Trophoblast cell (in vitro differentiated cells and primary cell): Measurements from ENCODE around the gene HAUS2.
A peak's percentile ranks its signal among the peaks of the same experiment; 100 is the strongest.

Experiments
- DNase-seq, 2 donors: peaks; one replicate each; pipeline ENCODE4 v3.0.0-alpha.2; 2016
- H2AFZ ChIP-seq: 2 replicates; pipeline ENCODE4 v1.6.1; 2013; ENCODE audit warnings: low read length, moderate library complexity, mild to moderate bottlenecking; ENCODE audit not compliant: insufficient read depth, poor library complexity
- H2AK5ac ChIP-seq: 2 replicates; pipeline ENCODE4 v1.6.1; 2013; ENCODE audit warnings: mild to moderate bottlenecking, low read length
- H2BK120ac ChIP-seq: 2 replicates; pipeline ENCODE4 v1.6.1; 2013; ENCODE audit warnings: low read length, mild to moderate bottlenecking, moderate library complexity; ENCODE audit not compliant: insufficient read depth, poor library complexity
- H2BK12ac ChIP-seq: 2 replicates; pipeline ENCODE4 v1.6.1; 2013; ENCODE audit warnings: mild to moderate bottlenecking, low read length, moderate library complexity
- H2BK5ac ChIP-seq: 2 replicates; pipeline ENCODE4 v1.6.1; 2013; ENCODE audit warnings: low read length, low read depth, moderate library complexity, mild to moderate bottlenecking; ENCODE audit not compliant: poor library complexity
- H3K14ac ChIP-seq: 2 replicates; pipeline ENCODE4 v1.6.1; 2013; ENCODE audit warnings: mild to moderate bottlenecking, low read length
- H3K18ac ChIP-seq: 2 replicates; pipeline ENCODE4 v1.6.1; 2013; ENCODE audit warnings: mild to moderate bottlenecking, low read length
- H3K23ac ChIP-seq: 2 replicates; pipeline ENCODE4 v1.6.1; 2013; ENCODE audit warnings: low read length
- H3K27ac ChIP-seq: 2 replicates; pipeline ENCODE4 v1.5.1; 2013; ENCODE audit warnings: low read depth, mild to moderate bottlenecking, inconsistent platforms, low read length, moderate library complexity
- H3K27me3 ChIP-seq: 2 replicates; pipeline ENCODE4 v1.6.1; 2013; ENCODE audit warnings: inconsistent platforms, mild to moderate bottlenecking, low read length, moderate library complexity; ENCODE audit not compliant: insufficient read depth
- H3K36me3 ChIP-seq, 2 experiments: 1 replicate in 1 of 2; 2 replicates in 1 of 2; pipeline ENCODE4 v1.6.1; 2013; ENCODE audit warnings: low read length in 2 of 2, mild to moderate bottlenecking in 2 of 2, moderate library complexity in 1 of 2; ENCODE audit not compliant: insufficient read depth in 2 of 2, control insufficient read depth in 1 of 2
- H3K4ac ChIP-seq: 2 replicates; pipeline ENCODE4 v1.6.1; 2013; ENCODE audit warnings: low read depth, mild to moderate bottlenecking, low read length, moderate library complexity
- H3K4me1 ChIP-seq, 2 experiments: 1 replicate in 1 of 2; 2 replicates in 1 of 2; pipeline ENCODE4 v1.6.1; 2013; ENCODE audit warnings: low read length in 2 of 2, mild to moderate bottlenecking in 2 of 2, moderate library complexity in 1 of 2; ENCODE audit not compliant: insufficient read depth in 2 of 2, control insufficient read depth in 1 of 2
- H3K4me2 ChIP-seq: 2 replicates; pipeline ENCODE4 v1.6.1; 2013; ENCODE audit warnings: inconsistent platforms, mild to moderate bottlenecking, low read length, moderate library complexity
- H3K4me3 ChIP-seq: 2 replicates; pipeline ENCODE4 v1.5.1; 2013; ENCODE audit warnings: mild to moderate bottlenecking, low read depth, low read length, inconsistent platforms
- H3K79me1 ChIP-seq: one replicate; pipeline ENCODE4 v1.6.1; 2013; ENCODE audit warnings: low read length
- H3K79me2 ChIP-seq: 2 replicates; pipeline ENCODE4 v1.6.1; 2013; ENCODE audit warnings: low read length, mild to moderate bottlenecking; ENCODE audit not compliant: control insufficient read depth, insufficient read depth, poor library complexity
- H3K9ac ChIP-seq: 2 replicates; pipeline ENCODE4 v1.6.1; 2013; ENCODE audit warnings: mild to moderate bottlenecking, low read length
- H3K9me3 ChIP-seq: 2 replicates; pipeline ENCODE4 v1.6.1; 2013; ENCODE audit warnings: low read depth, mild to moderate bottlenecking, control low read depth, inconsistent platforms, low read length; ENCODE audit not compliant: insufficient read depth
- H4K12ac ChIP-seq: 2 replicates; pipeline ENCODE4 v1.6.1; 2013; ENCODE audit warnings: low read depth, mild to moderate bottlenecking, low read length, moderate library complexity
- H4K8ac ChIP-seq: 2 replicates; pipeline ENCODE4 v1.6.1; 2013; ENCODE audit warnings: low read depth, mild to moderate bottlenecking, low read length, moderate library complexity
- H4K91ac ChIP-seq: one replicate; pipeline ENCODE4 v1.6.1; 2013; ENCODE audit warnings: low read depth, mild to moderate bottlenecking, low read length, moderate library complexity
- WGBS: extraction: QIAGEN DNeasy Blood & Tissue Kit; methylation state at CpG from one replicate; pipeline ENCODE4 v1.1.7; 2013; ENCODE audit warnings: missing lambda C conversion rate; ENCODE audit not compliant: insufficient read length, insufficient coverage; ENCODE audit errors: extremely low coverage; 5-methylcytosine and 5-hydroxymethylcytosine counted together

The HAUS2 gene

GRCh38 chr15:42544853-42545629 is 3.6 kb upstream of the HAUS2 start:
- Histone ChIP-seq H2BK120ac (no peak overlapping the region), H2BK5ac (no peak overlapping the region), H3K23ac (no peak overlapping the region), H4K12ac (no peak overlapping the region), H3K4me3 (no peak overlapping the region), H3K9ac (no peak overlapping the region), H3K27me3 (no peaks in the 10 kb centered on the region), H3K4me1 (peaks cover 0 to 3% of the 10 kb centered on the region in 2 experiments), H3K18ac (no peak overlapping the region), H4K8ac (no peak overlapping the region), H3K79me1 (peaks cover 9% of the 10 kb centered on the region), H2BK12ac (no peak overlapping the region), H3K4me2 (no peak overlapping the region), H3K79me2 (peaks cover 8% of the 10 kb centered on the region), H4K91ac (no peak overlapping the region), H3K36me3 (peaks cover 5% of the 10 kb centered on the region in 2 experiments), H2AFZ (no peak overlapping the region), H3K9me3 (no peaks in the 10 kb centered on the region), H3K27ac (no peak overlapping the region), H3K14ac (no peak overlapping the region), H3K4ac (no peak overlapping the region), H2AK5ac (no peak overlapping the region)
- WGBS = no CpG with 5 or more reads among the region's 4 CpGs
- DNase-seq = no peak

- H3K36me3 ChIP-seq = peaks cover 5% of the 10 kb centered on the region in 2 experiments
- peak overlapping the region; percentile 82 for H3K4me2 ChIP-seq
- H3K27ac ChIP-seq = peak overlapping the region; percentile 29
- peak overlapping the region; percentile 83 for H2BK120ac ChIP-seq
- H3K79me2 ChIP-seq = peaks cover 8% of the 10 kb centered on the region
- H2AFZ ChIP-seq = peak overlapping the region; percentile 72
- peak overlapping the region; percentile 65 for H4K91ac ChIP-seq
- H3K27me3 ChIP-seq = no peaks in the 10 kb centered on the region
- H3K79me1 ChIP-seq = peaks cover 9% of the 10 kb centered on the region
- H3K4ac ChIP-seq = peak overlapping the region; percentile 29
- H2BK5ac ChIP-seq = peak overlapping the region; percentile 47
- no peaks in the 10 kb centered on the region for H3K9me3 ChIP-seq
- H2AK5ac ChIP-seq = no peak overlapping the region
- H4K12ac ChIP-seq = peak overlapping the region; percentile 78
- peak overlapping the region; percentile 41 for H3K18ac ChIP-seq
- H4K8ac ChIP-seq = peak overlapping the region; percentile 88
- WGBS = no CpG with 5 or more reads among the region's 9 CpGs
- H2BK12ac ChIP-seq = no peak overlapping the region
- DNase-seq = no peak
- peaks cover 0 to 3% of the 10 kb centered on the region in 2 experiments for H3K4me1 ChIP-seq
- H3K23ac ChIP-seq = no peak overlapping the region
- H3K9ac ChIP-seq = peak overlapping the region; percentile 29
- H3K14ac ChIP-seq = peak overlapping the region; percentile 78
- H3K4me3 ChIP-seq = peak overlapping the region; percentile 89
Observed at GRCh38 chr15:42547918-42548248, 755 bp upstream of the HAUS2 start.

DNA sequence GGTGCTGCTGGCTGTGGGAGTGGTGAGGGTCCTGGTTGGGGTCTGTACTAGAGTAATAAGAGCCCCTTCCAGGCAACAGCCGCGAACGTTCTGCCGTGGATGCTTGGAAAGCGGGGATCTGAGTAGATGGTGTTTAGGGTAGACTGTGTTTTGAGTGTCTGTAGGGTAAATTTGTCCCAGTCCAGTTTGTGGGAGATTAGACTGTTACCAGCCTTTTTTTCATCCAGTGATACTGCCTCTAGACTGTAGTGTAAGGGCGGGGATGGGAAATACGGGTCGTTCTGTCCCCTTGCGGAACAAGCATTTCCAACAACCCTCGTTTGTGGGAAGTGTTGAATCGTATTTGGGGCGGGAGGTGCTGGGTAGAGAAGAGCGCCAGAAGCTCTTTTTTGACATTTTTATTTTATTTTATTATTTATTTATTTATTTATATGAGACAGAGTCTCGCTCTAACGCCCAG is 424 bp downstream of the HAUS2 start:
- H3K4me2 ChIP-seq = peak overlapping the region; percentile 82
- peak overlapping the region; percentile 93 for H3K9ac ChIP-seq
- no peaks in the 10 kb centered on the region for H3K27me3 ChIP-seq
- peak overlapping the region; percentile 16 for H2BK120ac ChIP-seq
- H3K4me3 ChIP-seq = peak overlapping the region; percentile 89
- DNase-seq = peak; percentile 6 to 53
- H2AK5ac ChIP-seq = no peak overlapping the region
- H4K8ac ChIP-seq = peak overlapping the region; percentile 88
- H3K36me3 ChIP-seq = peaks cover 5% of the 10 kb centered on the region in 2 experiments
- no peak overlapping the region for H3K23ac ChIP-seq
- H2AFZ ChIP-seq = peak overlapping the region; percentile 72
- H2BK5ac ChIP-seq = no peak overlapping the region
- no peaks in the 10 kb centered on the region for H3K9me3 ChIP-seq
- H2BK12ac ChIP-seq = no peak overlapping the region
- H3K14ac ChIP-seq = peak overlapping the region; percentile 78
- H4K12ac ChIP-seq = peak overlapping the region; percentile 49
- H3K27ac ChIP-seq = no peak overlapping the region
- H3K4ac ChIP-seq = peak overlapping the region; percentile 59
- peak overlapping the region; percentile 67 for H4K91ac ChIP-seq
- no CpG with 5 or more reads among the region's 15 CpGs for WGBS
- peaks cover 9% of the 10 kb centered on the region for H3K79me1 ChIP-seq
- H3K79me2 ChIP-seq = peaks cover 8% of the 10 kb centered on the region
- peak overlapping the region; percentile 44 for H3K18ac ChIP-seq
- H3K4me1 ChIP-seq = peaks cover 0 to 3% of the 10 kb centered on the region in 2 experiments

DNA sequence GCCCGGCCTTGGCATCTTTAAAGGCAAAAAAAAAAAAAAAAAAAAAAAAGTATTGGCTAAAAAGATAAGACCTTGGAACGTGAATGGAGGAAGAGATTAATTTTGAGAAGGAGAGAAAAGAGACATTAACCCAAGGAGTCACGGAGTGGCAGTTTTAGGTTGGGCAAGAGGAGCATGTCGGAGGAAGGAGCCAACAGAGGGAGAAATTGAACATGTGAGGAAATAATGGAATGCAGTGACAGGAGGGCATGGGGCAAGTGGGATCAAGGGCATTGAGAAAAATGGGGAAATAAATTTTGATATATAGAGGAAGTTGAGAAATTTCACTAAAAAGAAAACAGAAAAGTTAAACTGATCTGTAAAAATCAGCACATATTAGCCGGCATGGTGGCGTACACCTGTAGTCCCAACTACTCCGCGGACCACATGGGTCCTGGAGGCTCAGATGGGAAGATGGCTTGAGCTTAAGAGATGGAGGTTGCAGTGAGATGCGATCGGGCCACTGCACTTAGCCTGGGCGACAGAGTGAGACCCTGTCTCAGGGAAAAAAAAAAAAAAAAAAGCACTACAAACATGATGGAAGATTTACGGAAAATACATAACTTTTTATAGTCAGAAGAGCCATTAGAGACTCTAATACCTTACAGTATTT is 1.2 kb downstream of the HAUS2 start:
- Histone ChIP-seq H3K14ac (no peak overlapping the region), H3K9me3 (no peaks in the 10 kb centered on the region), H3K4ac (peak overlapping the region; percentile 75), H3K18ac (no peak overlapping the region), H4K91ac (no peak overlapping the region), H3K27ac (no peak overlapping the region), H3K4me2 (peak overlapping the region; percentile 42), H4K12ac (no peak overlapping the region), H3K27me3 (no peaks in the 10 kb centered on the region), H3K79me2 (peaks cover 8% of the 10 kb centered on the region), H3K9ac (no peak overlapping the region), H4K8ac (no peak overlapping the region), H3K79me1 (peaks cover 9% of the 10 kb centered on the region), H2BK5ac (no peak overlapping the region), H2AFZ (no peak overlapping the region), H2BK120ac (no peak overlapping the region), H3K23ac (no peak overlapping the region), H2AK5ac (no peak overlapping the region), H3K4me1 (peaks cover 0 to 3% of the 10 kb centered on the region in 2 experiments), H3K4me3 (no peak overlapping the region), H3K36me3 (no peaks in the 10 kb centered on the region), H2BK12ac (no peak overlapping the region)
- DNase-seq = no peak
- 100% methylated on average over 1 of the region's 12 CpGs for WGBS
